Osteocyte (in vitro differentiated cells): ENCODE measurements around the gene SPOPL. TPM values are rescaled to one million over a fixed set of nuclear protein-coding genes. Genes with fewer than 3 reads are reported as not detected.

Source experiments
- DNase-seq: peaks from one replicate; pipeline ENCODE4 v3.0.0; 2021; ENCODE audit warnings: mixed read lengths; ENCODE audit not compliant: unreplicated experiment; ENCODE audit errors: extremely low spot score
- H3K27ac Mint-ChIP-seq: one replicate; pipeline ENCODE4 v1.8.0; 2021; ENCODE audit warnings: mild to moderate bottlenecking, mixed read lengths; ENCODE audit not compliant: unreplicated experiment
- H3K27me3 Mint-ChIP-seq: one replicate; pipeline ENCODE4 v1.8.0; 2021; ENCODE audit warnings: mixed read lengths; ENCODE audit not compliant: unreplicated experiment
- H3K36me3 Mint-ChIP-seq: one replicate; pipeline ENCODE4 v1.8.0; 2021; ENCODE audit warnings: mixed read lengths; ENCODE audit not compliant: unreplicated experiment
- H3K4me1 Mint-ChIP-seq: one replicate; pipeline ENCODE4 v1.8.0; 2021; ENCODE audit warnings: mixed read lengths; ENCODE audit not compliant: unreplicated experiment
- H3K4me3 Mint-ChIP-seq: one replicate; pipeline ENCODE4 v1.8.0; 2021; ENCODE audit warnings: mild to moderate bottlenecking, moderate library complexity, mixed read lengths; ENCODE audit not compliant: unreplicated experiment
- H3K9me3 Mint-ChIP-seq: one replicate; pipeline ENCODE4 v1.8.0; 2021; ENCODE audit warnings: mixed read lengths; ENCODE audit not compliant: unreplicated experiment
- CTCF ChIP-seq: fragments of 200-600 bp; sonication (generic); IDR thresholded peaks from 2 replicates; pipeline ENCODE4 v1.5.0; 2021; ENCODE audit warnings: antibody characterized with exemption, mild to moderate bottlenecking, moderate library complexity
- total RNA-seq: library from RNA; stranded (reverse); gene quantifications from 2 replicates; pipeline ENCODE4 v1.2.1, GENCODE V29; 2021

The SPOPL gene
- total RNA-seq, 1 donor from 2014 or later = 13.3 TPM

DNA sequence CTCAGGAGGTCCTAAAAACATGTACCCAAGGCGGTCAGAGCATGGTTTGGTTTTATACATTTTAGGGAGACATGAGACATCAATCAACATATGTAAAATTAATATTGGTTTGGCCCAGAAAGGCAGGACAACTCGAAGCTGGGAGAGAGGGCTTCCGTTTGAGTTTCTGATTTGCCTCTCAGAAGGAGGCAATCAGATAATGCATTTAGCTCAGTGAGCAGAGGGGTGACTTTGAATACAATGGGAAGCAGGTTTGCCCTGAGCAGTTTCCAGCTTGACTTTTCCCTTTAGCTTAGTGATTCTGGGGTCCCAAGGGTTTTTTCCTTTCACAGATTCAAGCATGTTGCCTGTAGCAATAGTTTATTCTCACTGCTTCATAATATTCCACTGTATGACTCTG, 12.6 kb downstream of the SPOPL start:
- peaks cover 3% of the 10 kb centered on the region for H3K36me3 Mint-ChIP-seq
- peaks cover 9% of the 10 kb centered on the region for H3K4me1 Mint-ChIP-seq
- peaks cover 5% of the 10 kb centered on the region for H3K9me3 Mint-ChIP-seq
- no peak for DNase-seq
- no peaks in the 10 kb centered on the region for H3K27me3 Mint-ChIP-seq
- no peak for TF ChIP-seq CTCF
- H3K27ac Mint-ChIP-seq = no peak overlapping the region
- H3K4me3 Mint-ChIP-seq = no peak overlapping the region

DNA sequence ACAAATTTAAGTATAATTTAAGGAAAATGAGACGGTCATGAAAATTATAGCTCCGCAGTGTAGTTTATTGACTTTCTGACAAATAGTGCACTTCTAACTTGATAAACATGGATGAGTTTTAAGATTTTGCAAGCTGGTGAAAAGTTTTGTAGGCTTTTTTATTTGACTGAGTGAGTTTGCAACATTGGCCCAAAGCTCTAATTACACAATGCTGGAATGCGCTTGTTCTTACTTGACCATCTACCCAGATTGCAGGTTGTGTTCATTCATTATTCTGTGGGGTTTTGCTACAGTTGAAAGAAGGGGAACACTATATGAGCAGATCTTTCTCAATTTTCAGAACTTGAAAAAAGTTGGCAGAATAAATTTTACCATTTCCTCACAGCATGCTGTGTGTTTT, 13.5 kb downstream of the SPOPL start:
- H3K4me1 Mint-ChIP-seq = peaks cover 9% of the 10 kb centered on the region
- no peak for DNase-seq
- H3K4me3 Mint-ChIP-seq = no peak overlapping the region
- H3K9me3 Mint-ChIP-seq = peaks cover 5% of the 10 kb centered on the region
- H3K36me3 Mint-ChIP-seq = peaks cover 3% of the 10 kb centered on the region
- H3K27me3 Mint-ChIP-seq = no peaks in the 10 kb centered on the region
- no peak overlapping the region for H3K27ac Mint-ChIP-seq
- no peak for TF ChIP-seq CTCF

GRCh38 chr2:138516030-138516704, 14.6 kb downstream of the SPOPL start:
- Mint-ChIP-seq H3K9me3 (peaks cover 5% of the 10 kb centered on the region), H3K36me3 (peaks cover 3% of the 10 kb centered on the region), H3K4me3 (no peak overlapping the region), H3K4me1 (peaks cover 9% of the 10 kb centered on the region), H3K27ac (no peak overlapping the region), H3K27me3 (no peaks in the 10 kb centered on the region)
- DNase-seq = no peak
- no peak for TF ChIP-seq CTCF

GRCh38 chr2:138518860-138519259, 17.3 kb downstream of the SPOPL start:
- no peak for TF ChIP-seq CTCF
- no peak for DNase-seq
- peaks cover 2% of the 10 kb centered on the region for H3K36me3 Mint-ChIP-seq
- no peaks in the 10 kb centered on the region for H3K9me3 Mint-ChIP-seq
- H3K4me3 Mint-ChIP-seq = no peak overlapping the region
- no peaks in the 10 kb centered on the region for H3K27me3 Mint-ChIP-seq
- no peak overlapping the region for H3K27ac Mint-ChIP-seq
- peaks cover 6% of the 10 kb centered on the region for H3K4me1 Mint-ChIP-seq

DNA sequence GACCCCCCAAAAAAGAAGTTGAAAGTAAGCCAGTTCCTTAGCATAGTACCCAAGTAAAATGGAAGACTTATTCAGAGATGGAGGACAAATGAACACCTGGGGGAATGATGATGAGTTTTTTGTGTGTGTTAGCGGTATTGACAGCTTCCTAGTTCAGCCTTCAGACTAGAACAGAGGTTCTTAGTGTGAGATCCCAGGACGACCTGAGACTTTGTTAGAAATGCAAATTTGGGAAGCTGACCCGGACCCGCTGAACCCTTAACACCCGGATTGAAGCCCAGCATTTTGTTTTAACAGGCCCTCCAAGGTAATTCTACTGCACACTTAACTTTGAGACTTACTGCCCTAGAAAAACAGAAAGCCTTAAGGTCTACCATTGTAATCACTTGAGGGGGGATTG, 20.3 kb downstream of the SPOPL start:
- Mint-ChIP-seq H3K27ac (no peak overlapping the region), H3K4me1 (peaks cover 1% of the 10 kb centered on the region), H3K4me3 (no peak overlapping the region), H3K9me3 (peaks cover 6% of the 10 kb centered on the region), H3K36me3 (peaks cover 12% of the 10 kb centered on the region), H3K27me3 (no peaks in the 10 kb centered on the region)
- no peak for TF ChIP-seq CTCF
- no peak for DNase-seq
